ENCODE measurements around the gene C8G. TPM values are rescaled to one million over a fixed set of nuclear protein-coding genes. Genes with fewer than 3 reads are reported as not detected.

The C8G gene
- total and polyA plus RNA-seq, 2 of the 8 experiments (the other 6 are each of a cell fraction or from before 2014, with no cell fraction given) = 0.62 to 0.80 TPM

- no peak overlapping the region; the same call in 1 of the 2 replicates for H2BK5ac ChIP-seq (ENCODE audit: low read depth, low read length)
- no peak overlapping the region for H2AFZ ChIP-seq (ENCODE audit: low read length)
- no peak overlapping the region for H4K5ac ChIP-seq (ENCODE audit: insufficient read length, low read depth, low read length)
- POLR2A ChIA-PET (ENCODE audit: partially characterized antibody) = interaction anchor here (0.9 to 1.0 kb wide), 3 partner anchors 15 to 19 kb away, joined by 3 to 4 read pairs (median 3); partner anchors contain the start of gene CLIC3
- DNase-seq (ENCODE audit: low read depth in 1 of 2, low spot score in 2 of 2) (peak; percentile 68 to 98), FAIRE-seq (no peak)
- no peak overlapping the region for H3K27ac ChIP-seq (ENCODE audit: low read depth, low read length)
- peaks cover 0 to 2% of the 10 kb centered on the region in 2 experiments for H4K20me1 ChIP-seq (replicated peaks in 1 of 2; ENCODE audit: control insufficient read depth in 1 of 2, insufficient read depth in 2 of 2, low read length in 2 of 2)
- peak overlapping the region; percentile 80; the same call in 1 of the 2 replicates for H2BK12ac ChIP-seq (ENCODE audit: low read depth, low read length)
- no peaks in the 10 kb centered on the region for H3K79me2 ChIP-seq (ENCODE audit: control insufficient read depth in 1 of 2, insufficient read depth in 2 of 2, low read length in 2 of 2)
- no peaks in the 10 kb centered on the region for H3K36me3 ChIP-seq (ENCODE audit: control insufficient read depth in 2 of 4, insufficient read depth in 4 of 4, low read length in 3 of 4)
- H3K14ac ChIP-seq (ENCODE audit: insufficient read length) = no peak overlapping the region
- H2BK20ac ChIP-seq (ENCODE audit: low read length) = no peak overlapping the region
- H3K18ac ChIP-seq (ENCODE audit: extremely low read depth, low read length) = peak overlapping the region; percentile 78
- H2AK5ac ChIP-seq (ENCODE audit: low read depth, low read length) = no peak overlapping the region
- H4K8ac ChIP-seq (ENCODE audit: extremely low read depth, insufficient read depth, low read length) = peak overlapping the region; percentile 25; the same call in 1 of the 2 replicates
- no peaks in the 10 kb centered on the region for H3K9me3 ChIP-seq (ENCODE audit: insufficient read depth in 2 of 2, low read depth in 1 of 2, low read length in 1 of 2)
- H3K27me3 ChIP-seq (replicated peaks in 1 of 4; ENCODE audit: control insufficient read depth in 3 of 4, extremely low read depth in 1 of 4, insufficient read depth in 3 of 4, low read length in 3 of 4) = peaks cover 0 to 5% (median 2%) of the 10 kb centered on the region in 4 experiments; a peak in 2 of 7 replicates
- 3% methylated on average over 18 of the region's 78 CpGs; no CpG with 5 or more reads in 1 of the 2 experiments for WGBS, 2 experiments (ENCODE audit: extremely low coverage in 1 of 2, insufficient coverage in 1 of 2, insufficient read length in 1 of 2, insufficient replicate concordance in 2 of 2, low coverage in 1 of 2, low lambda C conversion rate in 2 of 2, missing lambda C conversion rate in 1 of 2)
- no peak overlapping the region for H3K56ac ChIP-seq (replicated peaks; ENCODE audit: insufficient read length, low read depth, low read length)
- H3K9ac ChIP-seq (replicated peaks in 1 of 4; ENCODE audit: extremely low read depth in 1 of 4, low read depth in 3 of 4, low read length in 3 of 4) = peak overlapping the region in 1 of 4 experiments; percentile 34; a peak in 2 of 7 replicates
- H4K91ac ChIP-seq (replicated peaks; ENCODE audit: insufficient read length, low read length) = no peak overlapping the region
- no peaks in the 10 kb centered on the region for H3K79me1 ChIP-seq (ENCODE audit: low read depth, low read length)
- H2BK15ac ChIP-seq (ENCODE audit: low read length) = no peak overlapping the region
- peak overlapping the region; percentile 69 to 91 for H3K4me2 ChIP-seq (ENCODE audit: insufficient read depth in 1 of 2, low read depth in 2 of 2, low read length in 2 of 2)
- H3K23ac ChIP-seq (ENCODE audit: insufficient read length) = no peak overlapping the region
- H3K4ac ChIP-seq (replicated peaks; ENCODE audit: insufficient read length, low read depth, low read length) = peak overlapping the region; percentile 38
- H2BK120ac ChIP-seq (replicated peaks; ENCODE audit: low read depth, low read length) = no peak overlapping the region
- H3K4me3 ChIP-seq (ENCODE audit: extremely low read depth in 1 of 4, insufficient read depth in 2 of 4, low read depth in 3 of 4, low read length in 4 of 4) = peak overlapping the region; percentile 43 to 73 (median 52)
- H3K23me2 ChIP-seq (ENCODE audit: low read depth, low read length) = peaks cover 8% of the 10 kb centered on the region; the same call in 1 of the 2 replicates
- CTCF ChIA-PET (ENCODE audit: partially characterized antibody) = interaction anchor here (0.6 to 5.6 kb wide), 12 partner anchors 10 to 171 kb away, joined by 3 to 41 read pairs (median 5); partner anchors contain the start of gene PAXX
- peaks cover 0 to 12% (median 5%) of the 10 kb centered on the region in 4 experiments; a peak in 5 of 7 replicates for H3K4me1 ChIP-seq (replicated peaks in 1 of 4; ENCODE audit: control insufficient read depth in 3 of 4, insufficient read depth in 4 of 4, low read length in 3 of 4)
- no peak for TF ChIP-seq HDAC6 (IDR thresholded peaks at IDR 0.05; ENCODE audit: low read depth, low read length)
- TF ChIP-seq PHF8 (conservative IDR thresholded peaks at IDR 0.05; ENCODE audit: low read depth, low read length) = no peak
These were observed 33.2 kb downstream of the C8G start for GRCh38 chr9:136978073-136978864.
